GM18870 (cell line): ENCODE results near the gene PLCB4.

Experiments
- ATAC-seq: cut with Tn5 transposase; IDR thresholded peaks from one replicate; pipeline ENCODE4 v1.9.1; 2021; ENCODE audit warnings: moderate library complexity; ENCODE audit not compliant: unreplicated experiment

Gene PLCB4

GRCh38 chr20:9059931-9060330, 9.0 kb upstream of the PLCB4 start:
- ATAC-seq: no peak

GRCh38 chr20:9061434-9061833, 7.5 kb upstream of the PLCB4 start:
- ATAC-seq: no peak

GRCh38 chr20:9062066-9062465, 6.8 kb upstream of the PLCB4 start:
- no peak for ATAC-seq

GRCh38 chr20:9066191-9066590, 2.7 kb upstream of the PLCB4 start:
- no peak for ATAC-seq

GRCh38 chr20:9068233-9068801, 570 bp upstream of the PLCB4 start:
- no peak for ATAC-seq

- no peak for ATAC-seq
Observed at GRCh38 chr20:9070304-9070703, 1.4 kb downstream of the PLCB4 start.

- no peak for ATAC-seq
Observed at GRCh38 chr20:9071976-9072726, 3.3 kb downstream of the PLCB4 start.

- no peak for ATAC-seq
Observed at GRCh38 chr20:9072861-9073500, 4.1 kb downstream of the PLCB4 start.

- no peak for ATAC-seq
Observed at GRCh38 chr20:9075264-9076095, 6.6 kb downstream of the PLCB4 start.

GRCh38 chr20:9076440-9076839, 7.6 kb downstream of the PLCB4 start:
- ATAC-seq: no peak

- ATAC-seq: no peak
Observed at GRCh38 chr20:9078826-9079731, 10.2 kb downstream of the PLCB4 start.

- no peak for ATAC-seq
Observed at GRCh38 chr20:9081423-9081966, 12.6 kb downstream of the PLCB4 start.

- no peak for ATAC-seq
Observed at GRCh38 chr20:9082741-9083140, 13.9 kb downstream of the PLCB4 start.

- no peak for ATAC-seq
Observed at GRCh38 chr20:9087531-9088217, 18.8 kb downstream of the PLCB4 start.

- no peak for ATAC-seq
Observed at GRCh38 chr20:9088556-9088955, 19.7 kb downstream of the PLCB4 start.

- ATAC-seq: no peak
Observed at GRCh38 chr20:9092113-9092512, 23.2 kb downstream of the PLCB4 start.

- no peak for ATAC-seq
Observed at GRCh38 chr20:9092655-9093054, 23.8 kb downstream of the PLCB4 start.

- no peak for ATAC-seq
Observed at GRCh38 chr20:9093218-9093957, 24.5 kb downstream of the PLCB4 start.

- no peak for ATAC-seq
Observed at GRCh38 chr20:9099372-9099771, 30.5 kb downstream of the PLCB4 start.
